Kidney (tissue), 14 donors: ENCODE data around the gene HMCES. TPM values are rescaled to one million over a fixed set of nuclear protein-coding genes. Genes with fewer than 3 reads are reported as not detected.
A peak's percentile ranks its signal among the peaks of the same experiment; 100 is the strongest.

Experiments used
- DNase-seq, 5 donors: peaks; one replicate each; pipeline ENCODE4 v3.0.0-alpha.2; 2013 to 2020
- FAIRE-seq: peaks from 2 replicates; lab custom pipeline; 2012; peaks lifted over from hg19 to GRCh38; lab: Jason Lieb, UNC
- H3K27ac ChIP-seq, 2 donors: one replicate each; pipeline ENCODE4 v1.7.0; 2013; ENCODE audit warnings: low read depth in 2 of 2, low read length in 2 of 2, inconsistent platforms in 1 of 2
- H3K27me3 ChIP-seq: one replicate; pipeline ENCODE4 v1.7.1; 2013; ENCODE audit warnings: low read length, inconsistent platforms; ENCODE audit not compliant: control insufficient read depth, insufficient read depth
- H3K36me3 ChIP-seq, 3 donors: one replicate each; pipeline versions ENCODE4 v1.7.0 to v1.7.1; 2013; ENCODE audit warnings: low read length in 3 of 3, control low read depth in 1 of 3, inconsistent platforms in 1 of 3; ENCODE audit not compliant: insufficient read depth in 3 of 3, control insufficient read depth in 2 of 3
- H3K4me1 ChIP-seq, 3 donors: one replicate each; pipeline versions ENCODE4 v1.7.0 to v1.7.1; 2013; ENCODE audit warnings: low read length in 3 of 3, inconsistent platforms in 1 of 3, low read depth in 1 of 3; ENCODE audit not compliant: control insufficient read depth in 2 of 3, insufficient read depth in 2 of 3
- H3K4me3 ChIP-seq, 3 donors: one replicate each; pipeline versions ENCODE4 v1.7.0 to v1.8.1; 2013; ENCODE audit warnings: low read length in 3 of 3, control low read depth in 1 of 3, inconsistent platforms in 1 of 3
- H3K9ac ChIP-seq, 3 donors: one replicate each; pipeline versions ENCODE4 v1.7.0 to v1.7.1; 2013; ENCODE audit warnings: low read length in 3 of 3, control low read depth in 1 of 3, inconsistent platforms in 1 of 3
- H3K9me3 ChIP-seq, 3 donors: one replicate each; pipeline versions ENCODE4 v1.7.0 to v1.7.1; 2013; ENCODE audit warnings: low read length in 3 of 3, control low read depth in 1 of 3, inconsistent platforms in 1 of 3; ENCODE audit not compliant: control insufficient read depth in 2 of 3, insufficient read depth in 1 of 3
- intact Hi-C: fragments of 100-400 bp; cut with DNase I; formaldehyde crosslinking; loops from one replicate; pipeline ENCODE4 v1.11.1; 2022
- polyA plus RNA-seq: library from polyadenylated mRNA; stranded (reverse); fragments of 350-450 nt; fragmentation: Illumina TruSeq; extraction: RNeasy Lipid Tissue Mini Kit (QIAGEN cat#74804); gene quantifications from one replicate; pipeline ENCODE4 v1.2.3, GENCODE V29; 2014; ENCODE audit warnings: low read depth, low replicate concordance; ENCODE audit not compliant: insufficient read depth
- total RNA-seq: library from RNA; stranded (reverse); fragmentation: NEBNext Ultra II Directional; extraction: Animal tissue kit (Norgen Biotek cat#: 25700); gene quantifications from one replicate; pipeline ENCODE4 v1.2.1, GENCODE V29; 2021
- TF ChIP-seq, protein P1 (sequence below): IDR thresholded peaks from 3 replicates; pipeline ENCODE4 v1.5.1; 2012; ENCODE audit warnings: mild to moderate bottlenecking, moderate library complexity, borderline replicate concordance; ENCODE audit not compliant: insufficient read depth; ENCODE audit errors: extremely low read depth
- donor health status: control.
- donor health status: control.
- donor health status: control.
- donor health status: control.
- donor health status: control.
- donor health status: DM: yes; HTN: yes; CAD: no.
- donor health status: Normal renal cell carcinoma (clear cell type).

Gene HMCES
- total and polyA plus RNA-seq, 2 donors from 2014 or later = 37.4 to 40.1 TPM

DNA sequence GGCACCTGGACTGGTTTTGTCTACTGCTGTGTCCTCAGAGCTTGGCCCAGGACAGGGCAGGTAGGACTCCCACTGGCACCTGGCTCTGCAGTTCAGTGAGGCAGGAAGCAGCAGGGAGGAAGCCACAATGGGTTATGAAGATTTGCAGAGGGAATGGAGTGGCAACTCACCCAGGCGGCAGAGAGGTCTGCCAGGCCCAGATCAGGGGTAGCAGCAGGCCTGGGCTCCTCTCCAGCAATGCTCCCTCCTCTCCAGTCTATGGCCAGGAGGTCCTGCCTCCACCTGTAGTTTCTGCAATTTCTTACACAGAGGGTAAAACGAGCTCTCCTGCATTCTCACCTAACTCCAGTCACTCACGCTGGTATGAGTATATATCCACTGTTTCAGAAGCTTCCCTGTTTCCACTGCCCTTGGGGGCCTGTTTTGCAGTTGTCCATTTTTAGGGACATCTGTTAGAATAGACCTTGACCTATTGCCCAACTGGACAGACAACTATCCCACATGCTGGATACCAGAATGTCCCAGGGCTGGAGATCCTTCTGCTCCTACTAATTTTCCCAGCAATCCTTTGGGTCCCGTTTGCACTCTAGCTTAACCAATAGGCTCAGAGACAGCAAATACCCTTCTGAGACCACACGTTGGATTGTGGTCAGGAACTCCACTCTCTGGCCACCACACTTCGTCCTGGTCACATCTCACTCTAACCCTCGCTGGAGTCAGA lies 35.2 kb downstream of the HMCES start:
- peak overlapping the region in 2 of 3 donors; percentile 40 to 66 for H3K9ac ChIP-seq
- H3K36me3 ChIP-seq = no peaks in the 10 kb centered on the region
- peak overlapping the region in 2 of 3 donors; percentile 67 to 77 for H3K4me3 ChIP-seq
- peak overlapping the region in 1 of 2 donors; percentile 63 for H3K27ac ChIP-seq
- TF ChIP-seq, protein P1, sequence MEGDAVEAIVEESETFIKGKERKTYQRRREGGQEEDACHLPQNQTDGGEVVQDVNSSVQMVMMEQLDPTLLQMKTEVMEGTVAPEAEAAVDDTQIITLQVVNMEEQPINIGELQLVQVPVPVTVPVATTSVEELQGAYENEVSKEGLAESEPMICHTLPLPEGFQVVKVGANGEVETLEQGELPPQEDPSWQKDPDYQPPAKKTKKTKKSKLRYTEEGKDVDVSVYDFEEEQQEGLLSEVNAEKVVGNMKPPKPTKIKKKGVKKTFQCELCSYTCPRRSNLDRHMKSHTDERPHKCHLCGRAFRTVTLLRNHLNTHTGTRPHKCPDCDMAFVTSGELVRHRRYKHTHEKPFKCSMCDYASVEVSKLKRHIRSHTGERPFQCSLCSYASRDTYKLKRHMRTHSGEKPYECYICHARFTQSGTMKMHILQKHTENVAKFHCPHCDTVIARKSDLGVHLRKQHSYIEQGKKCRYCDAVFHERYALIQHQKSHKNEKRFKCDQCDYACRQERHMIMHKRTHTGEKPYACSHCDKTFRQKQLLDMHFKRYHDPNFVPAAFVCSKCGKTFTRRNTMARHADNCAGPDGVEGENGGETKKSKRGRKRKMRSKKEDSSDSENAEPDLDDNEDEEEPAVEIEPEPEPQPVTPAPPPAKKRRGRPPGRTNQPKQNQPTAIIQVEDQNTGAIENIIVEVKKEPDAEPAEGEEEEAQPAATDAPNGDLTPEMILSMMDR = no peak
- H3K27me3 ChIP-seq = no peaks in the 10 kb centered on the region
- intact Hi-C loops = no loop called here
- H3K9me3 ChIP-seq = no peaks in the 10 kb centered on the region
- FAIRE-seq = no peak
- peak in 3 of 5 donors; percentile 19 to 64 (median 39) for DNase-seq
- peaks cover 0 to 5% (median 3%) of the 10 kb centered on the region in 3 donors for H3K4me1 ChIP-seq

DNA sequence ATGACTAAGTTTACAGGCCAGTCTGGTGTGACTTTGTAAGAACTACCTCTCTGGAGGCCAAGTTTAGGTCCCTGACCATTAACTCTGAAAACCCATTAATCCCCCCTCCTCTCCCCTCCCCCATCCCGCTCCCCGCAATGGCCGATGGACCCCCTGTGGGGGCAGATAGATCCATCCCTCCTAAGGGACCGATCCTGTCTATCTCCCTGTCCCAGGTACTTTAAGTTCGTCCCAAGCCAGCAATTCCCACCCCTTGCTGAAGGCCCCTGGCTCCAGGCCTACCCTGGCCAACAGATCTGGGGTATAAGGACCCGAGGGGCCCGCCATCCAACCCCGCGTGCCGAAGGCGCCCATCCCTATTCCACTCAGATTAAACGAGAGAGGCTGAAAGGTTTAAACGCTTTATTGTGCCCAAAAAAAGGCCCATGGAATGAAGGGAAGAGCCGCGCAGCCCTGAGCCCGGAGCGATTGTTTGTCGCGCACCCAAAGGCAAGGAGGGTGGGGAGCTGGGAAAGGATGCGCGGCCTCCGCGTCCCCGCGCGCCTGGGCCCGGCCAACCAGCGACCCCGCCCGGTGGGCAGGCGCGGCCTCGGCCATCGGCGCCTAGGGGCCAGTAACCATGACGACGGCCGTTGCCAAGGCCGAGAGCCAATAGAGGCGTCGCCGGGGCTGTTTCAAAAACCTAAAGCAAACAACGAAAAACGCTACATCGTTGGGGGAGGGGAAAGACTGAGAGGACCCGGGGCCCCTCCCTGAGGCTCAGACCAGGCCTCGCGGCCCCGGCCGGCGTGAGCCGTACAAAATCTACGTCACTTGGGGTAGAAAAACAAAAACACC lies 35.9 kb downstream of the HMCES start:
- peak; percentile 92 to 97 (median 95) for DNase-seq
- TF ChIP-seq, protein P1 = peak; percentile 10
- Histone ChIP-seq H3K4me1 (peaks cover 0 to 5% (median 3%) of the 10 kb centered on the region in 3 donors), H3K9me3 (no peaks in the 10 kb centered on the region), H3K9ac (peak overlapping the region; percentile 35 to 66 (median 40)), H3K27me3 (no peaks in the 10 kb centered on the region), H3K27ac (peak overlapping the region; percentile 63 to 66), H3K36me3 (no peaks in the 10 kb centered on the region), H3K4me3 (peak overlapping the region; percentile 67 to 92 (median 77))
- intact Hi-C loops = no loop called here
- FAIRE-seq = no peak

DNA sequence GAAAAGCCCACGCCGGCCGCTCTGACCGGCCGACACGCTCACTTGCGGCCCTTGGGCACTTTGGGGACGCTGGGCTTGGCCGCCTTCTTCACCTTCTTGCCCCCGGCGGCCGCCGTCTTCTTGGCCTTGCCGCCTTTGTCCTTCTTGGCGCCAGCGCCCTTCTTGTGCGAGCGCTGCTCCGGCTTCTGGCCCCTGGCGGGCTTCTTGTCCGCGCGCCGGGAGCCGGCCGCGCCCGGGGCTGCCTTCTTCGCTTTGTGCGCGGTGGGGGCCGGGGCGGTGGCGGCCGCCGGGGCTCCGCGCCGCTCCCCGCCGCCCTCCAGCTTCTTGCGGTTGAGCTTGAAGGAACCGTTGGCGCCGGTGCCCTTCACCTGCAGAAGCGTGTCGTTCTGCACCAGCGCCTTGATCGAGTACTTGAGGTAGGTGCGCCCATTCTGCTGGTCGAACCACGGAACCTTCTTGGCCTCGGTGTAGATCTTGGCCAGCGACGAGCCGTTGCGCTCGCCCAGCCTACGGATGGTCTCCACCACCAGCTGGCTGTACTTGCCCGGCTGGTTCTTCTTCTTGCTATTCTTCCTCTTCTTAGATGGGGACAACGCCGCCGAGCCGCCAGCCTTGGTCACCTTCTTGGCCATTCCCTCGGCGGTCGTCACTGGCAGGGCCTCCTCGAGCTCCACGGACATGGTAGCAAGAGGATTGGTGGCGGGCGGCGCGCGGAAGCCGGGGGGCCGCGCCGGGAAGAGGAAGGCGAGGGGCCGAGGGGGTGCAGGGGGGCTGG lies 36.7 kb downstream of the HMCES start:
- Histone ChIP-seq H3K9ac (peak overlapping the region; percentile 63 to 81 (median 77)), H3K27me3 (no peaks in the 10 kb centered on the region), H3K9me3 (no peaks in the 10 kb centered on the region), H3K36me3 (no peaks in the 10 kb centered on the region), H3K27ac (peak overlapping the region; percentile 63 to 66), H3K4me1 (peaks cover 0 to 5% (median 3%) of the 10 kb centered on the region in 3 donors), H3K4me3 (peak overlapping the region; percentile 77 to 92 (median 89))
- DNase-seq (peak in 4 of 5 donors; percentile 28 to 87 (median 61)), FAIRE-seq (no peak)
- intact Hi-C loops = no loop called here
- TF ChIP-seq, protein P1 = no peak
